HG03196 (cell line): ENCODE data around the gene LRRK2.

Experiments used
- ATAC-seq: cut with Tn5 transposase; IDR thresholded peaks from one replicate; pipeline ENCODE4 v1.9.1; 2021; ENCODE audit not compliant: unreplicated experiment

Gene LRRK2

GRCh38 chr12:40390980-40391379 lies 166.2 kb downstream of the LRRK2 start:
- ATAC-seq = no peak

- ATAC-seq = no peak
Observed at GRCh38 chr12:40393026-40393425, 168.2 kb downstream of the LRRK2 start.

- ATAC-seq = no peak
Observed at GRCh38 chr12:40399656-40400055, 174.9 kb downstream of the LRRK2 start.

- ATAC-seq = no peak
Observed at GRCh38 chr12:40405419-40405818, 180.6 kb downstream of the LRRK2 start.
